NCI-H128 (cell line): ENCODE data around the gene TMEM130.
A peak's percentile ranks its signal among the peaks of the same experiment; 100 is the strongest.
"Not testable (repeated sequence)": the region's sequence is repeated elsewhere in the genome, so short reads cannot be mapped to it uniquely, and the experiment has no call there.

ENCODE experiments used
- DNase-seq: peaks from one replicate; lab custom pipeline; 2025; ENCODE audit not compliant: unreplicated experiment; lab: John Stamatoyannopoulos, UW

The TMEM130 gene

GRCh38 chr7:98877692-98878364 is 8.0 kb upstream of the TMEM130 start:
- no peak for DNase-seq

DNA sequence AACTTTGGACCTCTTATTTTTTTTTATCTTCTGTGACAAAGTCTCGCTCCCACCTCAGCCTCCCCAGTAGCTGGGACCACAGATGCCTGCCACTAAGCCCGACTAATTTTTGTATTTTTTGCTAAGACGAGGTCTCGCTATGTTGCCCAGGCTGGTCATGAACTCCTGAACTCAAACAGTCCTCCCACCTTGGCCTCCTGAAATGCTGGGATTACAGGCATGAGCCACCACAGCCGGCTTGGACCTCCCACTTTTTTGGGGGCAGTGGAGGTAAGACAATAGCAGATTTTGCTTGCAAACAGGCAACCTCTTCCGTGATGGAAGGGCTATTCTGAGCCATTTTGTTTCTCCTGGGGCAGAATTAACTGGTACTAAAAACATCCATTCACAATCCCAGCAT is 7.3 kb upstream of the TMEM130 start:
- no peak for DNase-seq

DNA sequence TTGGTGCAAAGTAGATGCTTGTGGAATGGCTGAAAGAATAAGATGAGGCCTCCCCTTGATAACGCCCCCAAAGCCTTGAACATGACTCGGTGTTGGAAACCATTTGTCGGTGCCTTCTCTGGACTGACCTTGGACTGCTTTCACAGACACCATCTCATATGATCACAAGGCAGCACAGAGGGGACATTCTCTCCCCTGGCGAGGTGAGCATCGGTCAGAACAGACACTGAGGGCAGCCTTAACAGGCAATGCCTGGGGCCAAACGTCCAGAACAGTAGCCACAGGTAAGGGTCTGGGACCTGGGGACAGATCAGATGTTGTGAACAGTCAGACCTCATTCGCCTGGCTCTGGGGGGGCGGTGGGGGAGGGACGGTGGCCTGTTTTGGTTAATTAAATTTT is 5.7 kb upstream of the TMEM130 start:
- no peak for DNase-seq

- DNase-seq = no peak
Measured at GRCh38 chr7:98874942-98875341, 5.1 kb upstream of the TMEM130 start.

- not testable (repeated sequence) for DNase-seq
Measured at GRCh38 chr7:98873610-98874009, 3.8 kb upstream of the TMEM130 start.

- no peak for DNase-seq
Measured at GRCh38 chr7:98872328-98872924, 2.6 kb upstream of the TMEM130 start.

DNA sequence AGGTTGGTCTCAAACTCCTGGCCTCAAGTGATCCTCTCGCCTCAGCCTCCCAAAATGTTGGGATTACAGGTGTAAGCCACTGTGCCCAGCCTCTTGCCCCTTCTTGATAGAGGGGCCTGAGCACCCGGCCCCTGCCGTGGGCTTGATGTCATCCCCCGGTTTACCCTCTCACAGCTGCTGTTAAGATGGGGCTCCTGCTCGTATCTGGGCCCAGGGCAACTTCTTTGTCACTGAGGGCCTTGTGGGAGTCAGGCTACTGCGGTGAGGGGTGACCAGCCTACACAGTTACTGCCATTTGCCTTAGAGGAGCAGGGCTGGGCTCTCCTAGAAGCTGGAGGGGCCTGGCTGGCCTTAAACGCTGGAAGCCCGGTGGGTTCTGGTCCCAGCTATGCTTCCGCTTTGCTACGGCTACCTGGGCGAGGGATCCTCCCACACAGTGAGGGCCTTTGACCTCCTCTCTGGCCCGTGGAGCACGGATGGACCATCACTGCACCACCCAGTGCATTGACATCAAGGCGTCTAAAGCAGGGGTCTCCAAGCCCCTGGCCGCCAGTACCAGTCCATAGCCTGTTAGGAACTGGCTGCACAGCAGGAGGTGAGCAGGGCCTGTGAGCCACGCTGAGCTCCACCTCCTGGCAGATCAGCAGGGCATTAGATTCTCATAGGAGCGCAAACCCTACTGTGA is 1.1 kb upstream of the TMEM130 start:
- DNase-seq = no peak

DNA sequence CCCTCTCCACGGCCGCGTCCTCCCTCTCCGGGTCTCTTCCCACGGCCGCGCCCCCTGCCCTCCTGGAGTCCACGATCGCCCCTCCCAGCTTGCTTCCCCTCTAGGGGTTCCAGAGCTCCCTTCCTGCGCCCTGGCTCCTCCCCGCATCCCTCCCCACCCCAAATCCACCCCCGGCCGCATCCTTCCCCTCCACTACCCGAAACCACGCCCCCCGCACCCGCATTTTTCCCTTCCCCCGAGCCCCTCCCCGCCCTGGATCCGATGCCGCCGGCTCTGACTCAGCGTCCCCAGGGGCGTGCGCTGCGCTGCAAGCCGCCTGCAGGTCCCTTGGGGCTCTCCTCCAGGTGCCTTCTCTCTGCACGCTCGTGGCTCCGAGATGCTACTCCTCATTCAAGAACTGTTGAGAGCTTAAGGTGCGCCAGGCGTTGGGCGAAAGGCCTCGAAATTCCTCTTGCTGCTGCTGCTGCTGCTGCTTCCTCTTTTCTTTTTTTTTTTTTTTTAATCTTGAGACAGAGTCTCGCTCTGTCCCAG is 372 bp upstream of the TMEM130 start:
- peak; percentile 19 for DNase-seq

DNA sequence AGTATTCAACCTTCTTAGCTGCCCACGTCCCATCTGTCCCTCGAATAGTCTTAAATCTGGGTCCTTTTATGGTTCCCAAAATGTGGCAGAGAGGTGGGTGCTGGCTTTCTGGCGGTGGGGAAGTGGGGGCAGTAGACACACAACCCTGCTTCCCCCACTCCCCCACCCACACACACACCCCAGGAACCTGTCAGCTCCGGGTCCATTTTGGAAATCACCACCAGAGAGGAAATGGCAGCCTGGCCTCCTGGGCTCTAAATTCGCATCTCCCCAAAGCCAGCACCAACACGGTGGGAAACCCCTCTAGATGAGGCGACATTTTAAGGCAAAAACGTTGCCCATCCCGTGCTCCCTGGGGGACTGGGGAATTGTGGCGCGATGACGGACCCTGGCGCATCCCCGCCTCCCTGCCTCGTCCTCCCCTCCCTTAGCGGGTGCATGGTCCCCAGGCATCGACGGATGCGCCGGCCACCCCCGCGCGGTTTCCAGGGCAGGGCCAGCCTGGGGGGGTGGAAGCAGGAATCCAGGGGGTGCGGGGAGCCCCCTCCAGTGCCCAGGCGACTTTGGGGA is 702 bp downstream of the TMEM130 start:
- DNase-seq = no peak

- no peak for DNase-seq
Measured at GRCh38 chr7:98868450-98868849, 1.4 kb downstream of the TMEM130 start.

- DNase-seq = no peak
Measured at GRCh38 chr7:98866765-98867164, 3.0 kb downstream of the TMEM130 start.

DNA sequence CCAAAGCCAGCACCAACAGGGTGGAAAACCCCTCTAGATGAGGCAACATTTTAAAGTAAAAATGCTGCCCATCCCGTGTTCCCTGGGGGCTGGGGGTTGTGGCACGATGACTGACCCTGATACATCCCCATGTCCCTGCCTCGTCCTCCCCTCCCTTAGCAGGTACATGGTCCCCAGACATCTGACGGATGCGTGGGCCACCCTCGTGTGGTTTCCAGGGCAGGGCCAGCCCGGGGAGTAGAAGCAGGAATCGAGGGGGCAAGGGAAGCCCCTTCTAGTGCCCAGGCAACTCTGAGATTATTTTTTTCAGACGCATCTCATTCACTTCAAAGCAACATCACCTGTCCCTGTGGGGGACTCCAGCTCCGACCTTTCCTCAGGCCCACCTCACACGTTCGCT is 3.5 kb downstream of the TMEM130 start:
- DNase-seq = no peak

DNA sequence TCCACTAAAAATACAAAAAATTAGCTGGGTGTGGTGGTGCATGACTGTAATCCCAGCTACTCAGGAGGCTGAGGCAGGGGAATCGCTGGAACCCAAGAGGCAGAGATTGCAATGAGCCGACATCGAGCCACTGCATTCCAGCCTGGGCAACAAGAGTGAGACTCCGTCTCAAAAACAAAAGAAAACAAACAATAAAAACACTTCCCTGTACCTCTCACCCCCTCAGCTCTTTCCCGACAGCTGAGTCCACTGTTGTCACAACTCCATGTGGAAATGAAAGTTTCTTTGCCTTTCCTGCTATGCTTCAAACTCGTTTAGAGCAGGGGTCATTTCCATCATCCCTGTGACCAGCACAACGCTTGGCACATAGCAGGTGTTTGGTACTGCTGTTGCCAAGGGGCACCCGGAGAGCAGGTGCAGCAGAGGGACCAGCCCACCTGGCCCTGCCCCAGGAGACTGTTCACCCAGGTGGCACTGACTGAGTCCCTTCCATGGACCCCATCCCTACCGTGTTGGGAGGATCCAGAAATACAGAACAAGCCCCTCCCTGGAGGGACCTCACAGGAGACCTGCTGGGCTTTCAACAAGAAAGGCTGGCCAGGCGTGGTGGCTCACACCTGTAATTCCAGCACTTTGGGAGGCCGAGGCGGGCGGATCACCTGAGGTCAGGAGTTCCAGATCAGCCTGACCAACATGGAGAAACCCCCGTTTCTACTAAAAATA is 4.9 kb downstream of the TMEM130 start:
- no peak for DNase-seq

DNA sequence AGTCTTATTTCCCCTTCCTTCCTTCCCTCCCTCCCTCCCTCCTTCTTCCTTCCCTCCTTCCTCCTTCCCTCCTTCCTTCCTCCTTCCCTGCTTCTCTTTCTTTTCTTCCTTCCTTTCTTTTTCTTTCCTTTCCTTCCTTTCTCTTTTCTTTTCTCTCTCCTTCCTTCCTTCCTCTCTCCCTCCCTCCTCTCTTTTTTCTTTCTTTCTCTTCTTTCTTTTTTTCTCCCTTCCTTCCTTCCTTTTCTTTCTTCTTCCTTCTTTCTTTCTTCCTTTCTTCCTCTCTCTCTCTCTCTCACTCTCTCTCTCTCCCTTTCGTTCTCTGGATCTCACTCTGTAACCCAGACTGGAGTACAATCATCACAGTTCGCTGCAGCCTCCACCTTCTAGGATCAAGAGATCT is 6.2 kb downstream of the TMEM130 start:
- DNase-seq = no peak

- no peak for DNase-seq
Measured at GRCh38 chr7:98862716-98863420, 6.9 kb downstream of the TMEM130 start.

DNA sequence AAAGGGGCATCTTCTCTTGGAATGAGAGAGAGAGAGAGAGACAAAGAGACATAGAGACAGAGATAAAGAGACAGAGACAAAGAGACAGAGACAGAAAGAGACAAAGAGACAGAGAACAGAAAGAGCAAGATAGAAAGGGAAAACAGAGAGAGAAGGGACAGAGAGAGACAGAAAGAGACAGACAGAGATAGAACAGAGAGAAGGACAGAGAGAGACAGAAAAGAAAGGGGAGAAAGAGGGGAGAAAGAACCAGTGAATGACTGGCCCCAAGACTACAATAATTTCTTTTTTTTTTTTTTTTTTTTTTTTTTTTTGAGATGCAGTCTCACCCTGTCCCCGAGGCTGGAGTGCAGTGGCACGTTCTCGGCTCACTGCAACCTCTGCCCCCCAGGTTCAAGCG is 7.6 kb downstream of the TMEM130 start:
- no peak for DNase-seq

DNA sequence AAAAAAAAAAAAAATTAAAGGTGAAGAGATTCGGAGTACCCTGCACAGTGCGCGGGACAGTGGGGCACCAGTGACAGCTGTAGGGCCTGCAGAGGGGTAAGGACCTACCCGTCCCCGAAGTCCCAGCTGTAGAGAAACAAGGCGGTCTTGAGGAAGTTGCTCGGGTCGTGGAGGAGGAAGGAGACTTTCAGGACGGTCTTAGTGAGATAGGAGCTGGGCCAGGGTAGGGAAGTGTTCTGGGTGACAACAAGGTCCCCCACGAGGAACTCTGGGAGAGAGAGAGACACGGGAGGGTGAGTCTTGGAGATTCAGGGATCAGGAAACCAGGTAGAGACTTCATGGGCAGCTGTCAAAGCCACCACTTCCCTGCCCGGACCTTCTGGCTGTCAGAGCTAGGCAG is 9.7 kb downstream of the TMEM130 start:
- DNase-seq = no peak

DNA sequence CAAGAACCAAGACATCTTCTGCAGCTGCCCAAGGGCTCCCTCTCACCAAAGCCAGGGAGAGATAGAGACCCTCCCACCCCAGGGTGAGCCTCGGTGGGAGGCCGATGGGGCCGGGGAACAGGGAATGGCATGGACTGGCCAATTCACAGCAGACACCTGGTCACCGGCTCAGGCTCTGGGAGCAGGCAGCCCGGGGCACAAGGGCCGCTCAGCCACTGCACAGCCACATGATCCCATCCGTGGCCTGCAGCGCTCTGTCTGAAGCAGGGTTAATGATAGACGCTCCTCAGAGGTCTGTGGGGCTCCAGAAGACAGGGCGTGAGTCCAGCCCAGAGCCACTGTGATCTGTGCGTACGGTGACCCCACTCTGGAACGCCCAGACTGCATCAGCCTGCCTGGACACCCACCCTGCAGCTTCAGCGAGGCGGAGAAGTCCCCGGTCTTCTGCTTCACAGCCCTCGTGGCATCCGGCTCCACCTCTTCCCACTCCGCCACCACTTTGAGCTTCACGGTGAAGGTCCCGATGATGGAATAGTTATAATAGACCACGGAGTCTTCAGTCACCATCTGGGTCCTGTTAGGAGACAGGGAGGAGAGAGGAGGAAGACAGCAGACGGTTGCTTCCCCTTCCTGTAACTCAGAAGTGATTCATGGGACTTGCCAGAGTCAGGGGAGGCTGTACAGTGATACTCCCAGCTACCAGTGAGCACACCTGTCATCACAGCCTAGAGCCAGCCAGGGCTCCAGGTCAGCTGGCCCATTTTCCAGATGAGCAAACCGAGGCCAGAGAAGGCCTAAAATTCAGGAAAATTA is 14.0 kb downstream of the TMEM130 start:
- DNase-seq = no peak

DNA sequence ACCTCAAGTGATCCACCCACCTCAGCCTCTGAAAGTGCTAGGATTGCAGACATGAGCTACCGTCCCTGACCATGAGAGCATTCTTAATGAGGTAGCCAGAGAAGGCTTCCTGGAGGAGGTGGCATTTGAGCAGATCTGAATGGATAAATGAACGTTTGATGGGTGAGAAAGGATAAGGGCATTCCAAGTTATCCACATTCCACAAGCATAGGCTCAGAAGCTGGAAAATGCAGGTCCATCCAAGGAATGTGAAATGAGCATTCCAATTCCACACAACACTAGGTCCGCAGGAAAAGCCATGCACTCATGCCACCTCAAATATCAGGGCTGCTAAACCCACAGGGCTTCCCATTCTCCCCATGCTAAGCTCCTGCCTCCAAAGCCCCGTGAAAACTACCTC is 17.0 kb downstream of the TMEM130 start:
- no peak for DNase-seq

DNA sequence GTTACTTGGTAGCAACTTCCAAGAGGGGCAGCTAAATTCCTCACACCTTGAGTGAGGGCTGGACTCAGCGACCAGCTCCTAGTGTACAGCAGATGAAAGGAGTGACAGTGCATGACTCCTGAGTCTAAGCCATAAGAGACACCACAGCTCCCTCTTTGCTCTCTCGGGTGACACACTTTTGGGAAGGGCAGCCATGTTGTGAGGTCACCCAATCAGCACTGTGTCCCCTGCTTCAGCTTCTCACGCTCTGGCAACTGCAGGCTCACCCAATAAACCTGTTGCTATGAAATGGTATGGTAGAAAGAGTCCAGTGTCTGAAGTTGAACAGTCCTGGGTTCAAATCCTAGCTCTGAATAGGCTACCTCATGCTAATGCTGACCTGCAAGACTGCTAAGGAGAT is 20.9 kb downstream of the TMEM130 start:
- no peak for DNase-seq
